DMS114 treated with DMSO at 0.1 percent for 48 hours (cell line): ENCODE results near the gene PTPRN2.

Source experiments
- DNase-seq: peaks from one replicate; lab custom pipeline; 2025; ENCODE audit not compliant: unreplicated experiment; lab: John Stamatoyannopoulos, UW

Gene PTPRN2

DNA sequence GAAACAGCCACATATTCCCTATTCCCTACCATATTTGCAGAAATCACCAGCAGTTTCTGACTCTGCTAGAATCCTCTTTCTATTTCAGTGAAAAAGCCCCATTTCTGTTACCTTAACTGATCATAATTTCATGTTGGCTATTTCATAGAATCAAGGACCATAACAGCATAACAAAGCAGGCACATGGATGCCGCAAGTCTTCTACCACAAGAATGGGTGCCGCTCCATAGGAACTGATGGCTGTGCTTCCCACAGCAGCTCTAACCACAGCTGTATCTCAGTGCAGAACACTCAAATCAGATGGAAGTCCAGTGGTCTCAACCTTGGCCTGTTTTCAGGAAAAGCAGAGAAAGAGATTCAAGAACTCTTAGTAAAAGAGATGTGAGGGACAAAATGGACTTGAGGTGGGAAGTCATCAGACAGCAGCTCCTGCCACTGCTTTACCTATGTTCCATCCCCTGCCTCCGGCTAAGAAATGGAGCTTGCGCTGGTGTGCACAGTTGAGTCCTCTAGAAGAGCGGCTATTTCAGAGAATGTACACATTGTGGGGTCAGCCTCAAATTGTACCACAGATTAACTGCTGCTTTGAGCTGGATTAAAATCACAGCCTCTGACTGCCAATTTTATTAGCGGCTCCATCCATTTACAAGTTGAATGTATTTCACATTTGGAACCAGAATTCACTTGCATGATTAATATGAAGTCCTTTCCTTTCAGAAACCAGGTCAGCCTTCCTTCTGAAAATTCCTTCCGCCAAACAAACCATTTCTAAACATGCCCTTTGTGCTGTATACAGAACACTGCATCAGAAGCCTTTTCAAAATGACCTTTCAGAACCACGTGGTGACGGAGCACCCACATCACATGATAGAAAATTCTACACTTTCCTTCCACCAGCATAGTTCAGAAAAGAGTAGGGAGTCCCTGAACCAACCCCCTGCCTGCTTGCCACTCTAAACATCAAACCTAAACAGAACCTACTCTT is 7.7 kb downstream of the PTPRN2 start:
- DNase-seq, result no peak

DNA sequence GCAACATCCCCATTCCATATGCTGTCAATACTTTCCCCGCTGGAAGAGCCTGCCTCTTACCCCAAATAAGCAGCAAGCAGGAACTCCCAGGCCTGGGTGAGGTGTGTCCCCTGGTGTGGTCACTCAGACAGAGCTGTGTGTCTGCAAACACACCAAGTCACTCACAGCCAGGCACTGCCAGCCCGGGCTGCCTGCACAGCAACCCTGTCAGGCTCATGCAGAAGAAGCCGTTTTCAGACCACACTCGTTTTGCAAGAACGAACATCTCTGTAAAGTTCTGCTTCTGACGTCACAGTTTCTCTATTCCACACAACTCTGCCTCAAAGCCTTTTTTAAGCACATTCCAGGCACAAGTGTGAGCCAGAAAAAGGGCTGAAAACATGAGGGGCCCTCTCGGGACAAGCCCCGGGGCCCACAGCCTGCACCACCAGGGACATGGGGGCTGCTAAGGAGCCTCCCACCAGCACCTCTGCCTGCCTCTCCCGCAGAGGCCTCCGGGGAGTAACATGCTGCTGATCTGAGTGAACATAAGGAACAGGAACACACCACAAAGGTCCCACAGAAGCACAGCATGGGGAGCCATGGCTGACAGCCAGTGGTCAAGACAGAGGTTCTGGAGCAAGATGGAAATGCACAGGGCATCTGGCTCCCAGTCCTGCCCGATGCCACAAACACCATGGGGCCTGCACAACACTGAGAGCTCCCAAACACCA is 11.4 kb downstream of the PTPRN2 start:
- no peak for DNase-seq

DNA sequence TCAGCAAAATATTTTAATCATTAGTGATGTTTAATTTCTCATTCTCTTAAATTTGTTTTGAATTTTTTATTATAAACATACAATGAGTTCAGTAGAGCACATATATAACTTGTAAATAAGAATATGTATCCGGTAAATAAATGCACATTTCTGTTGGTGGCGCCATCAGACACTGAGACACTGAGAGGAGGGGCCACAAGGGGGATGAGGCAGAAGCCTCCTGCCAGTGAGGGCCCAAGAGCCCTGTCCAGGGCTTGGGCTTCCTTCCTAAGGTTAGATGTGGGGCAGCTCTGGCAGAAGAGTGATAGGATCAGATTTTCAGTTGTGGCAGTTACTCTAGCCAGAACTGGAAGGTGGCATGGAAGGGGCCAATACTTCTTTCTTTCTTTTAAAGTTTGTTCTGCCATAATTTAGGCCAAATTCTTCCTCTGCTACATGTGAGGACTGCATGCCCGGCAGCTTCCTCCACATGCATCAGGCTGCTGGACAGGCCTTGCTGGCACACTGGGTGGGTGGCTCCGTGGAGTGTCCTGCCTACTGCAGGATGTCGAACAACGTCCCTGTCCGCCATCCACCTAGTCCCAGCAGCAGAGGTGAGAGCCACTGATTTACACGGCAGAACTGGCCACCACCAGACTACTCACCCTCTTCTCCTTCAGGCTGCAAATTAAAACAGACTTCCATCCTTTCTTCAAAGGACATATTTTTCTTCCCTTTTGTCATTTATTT is 13.2 kb downstream of the PTPRN2 start:
- DNase-seq, result no peak

DNA sequence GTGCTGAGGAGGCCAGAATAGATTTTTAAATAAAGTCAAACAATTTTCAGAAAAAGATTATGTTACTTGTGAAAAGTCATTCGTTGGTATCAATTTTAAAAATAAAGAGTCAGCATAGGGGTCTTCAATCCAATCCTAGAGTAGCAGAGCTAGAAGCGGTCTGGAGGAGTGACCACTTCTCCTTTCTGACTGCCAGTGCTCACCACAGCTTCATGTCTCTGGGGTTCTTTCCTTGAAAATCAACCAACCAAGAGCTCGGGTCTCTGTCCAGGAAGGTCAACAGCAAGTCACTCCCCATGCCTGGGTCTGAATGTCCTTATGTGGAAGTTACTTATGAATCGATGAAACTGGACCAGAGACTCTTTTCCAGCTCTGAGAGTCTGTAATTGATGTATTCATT is 14.3 kb downstream of the PTPRN2 start:
- DNase-seq, result no peak

DNA sequence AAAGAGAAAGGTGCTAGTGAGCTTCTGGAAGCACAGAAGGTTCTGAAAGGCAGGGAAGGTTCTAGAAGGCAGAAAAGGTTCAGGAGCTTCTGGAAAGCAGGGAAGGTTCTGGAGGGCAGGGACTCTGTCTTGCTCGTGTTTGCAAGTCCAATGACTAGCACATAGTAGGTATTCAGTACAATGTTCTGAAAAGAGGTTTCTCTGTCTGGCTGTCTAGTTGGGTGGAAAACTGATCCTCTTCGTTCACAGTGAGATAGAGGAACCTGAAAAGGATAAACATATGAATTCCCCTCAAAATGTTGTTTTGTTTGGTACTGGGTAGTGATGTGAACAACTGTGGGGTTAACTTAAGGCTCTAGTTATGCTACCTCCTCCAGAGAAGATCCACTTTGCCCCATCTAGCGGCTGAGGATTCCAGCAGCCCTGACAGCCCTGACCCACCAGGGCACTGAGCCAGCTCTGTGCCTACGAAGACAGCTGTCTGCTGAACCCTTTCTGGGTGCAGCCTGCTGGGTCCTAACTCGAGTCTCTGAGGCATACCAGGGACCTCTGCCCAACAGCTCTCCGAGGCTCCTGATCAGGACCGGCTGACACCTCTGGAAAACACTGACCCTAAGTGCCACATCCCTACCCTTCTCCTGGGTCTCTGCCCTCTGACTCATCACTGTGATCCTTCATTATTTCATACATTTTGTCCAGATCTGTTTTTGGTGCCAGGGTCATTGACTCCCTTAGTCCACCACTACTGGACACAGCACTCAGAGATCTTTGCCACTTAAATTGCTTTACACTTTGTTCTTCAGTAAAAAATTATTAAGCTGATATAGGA is 15.4 kb downstream of the PTPRN2 start:
- peak; percentile 12 for DNase-seq

DNA sequence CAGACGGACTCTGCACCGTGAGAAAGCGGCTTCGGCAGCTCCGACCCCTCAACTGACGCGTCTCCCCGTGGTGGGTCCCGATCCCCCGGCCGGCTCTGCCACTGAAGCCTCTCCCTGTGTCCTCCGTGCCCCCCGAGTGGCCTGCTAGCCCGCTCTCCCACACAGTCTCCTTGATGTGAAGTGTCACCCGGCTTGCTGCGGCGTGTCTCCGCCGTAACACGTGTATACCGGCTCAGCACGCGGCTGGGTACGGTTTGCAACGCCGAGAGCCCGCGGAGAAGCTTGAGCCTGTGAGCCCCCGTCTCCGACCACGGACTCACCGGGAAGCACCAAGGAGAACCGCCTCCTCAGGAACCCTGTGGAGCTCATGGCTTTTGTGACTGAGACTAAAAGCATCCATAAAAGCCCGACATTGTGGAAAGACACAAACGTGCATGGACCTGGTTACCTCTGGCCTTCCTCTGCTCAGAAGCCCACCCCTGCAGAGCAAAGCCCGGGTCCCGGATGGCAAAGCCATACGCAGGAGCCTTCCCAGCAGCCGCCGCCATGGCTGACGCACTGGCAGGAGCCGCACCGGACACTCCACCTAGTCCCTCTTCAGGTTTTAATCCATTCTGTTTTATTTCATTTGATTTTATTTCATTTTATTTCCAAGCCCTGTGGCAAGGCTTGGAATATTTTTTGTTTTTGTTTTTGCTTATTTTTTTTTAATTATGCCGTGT is 17.0 kb downstream of the PTPRN2 start:
- no peak for DNase-seq

DNA sequence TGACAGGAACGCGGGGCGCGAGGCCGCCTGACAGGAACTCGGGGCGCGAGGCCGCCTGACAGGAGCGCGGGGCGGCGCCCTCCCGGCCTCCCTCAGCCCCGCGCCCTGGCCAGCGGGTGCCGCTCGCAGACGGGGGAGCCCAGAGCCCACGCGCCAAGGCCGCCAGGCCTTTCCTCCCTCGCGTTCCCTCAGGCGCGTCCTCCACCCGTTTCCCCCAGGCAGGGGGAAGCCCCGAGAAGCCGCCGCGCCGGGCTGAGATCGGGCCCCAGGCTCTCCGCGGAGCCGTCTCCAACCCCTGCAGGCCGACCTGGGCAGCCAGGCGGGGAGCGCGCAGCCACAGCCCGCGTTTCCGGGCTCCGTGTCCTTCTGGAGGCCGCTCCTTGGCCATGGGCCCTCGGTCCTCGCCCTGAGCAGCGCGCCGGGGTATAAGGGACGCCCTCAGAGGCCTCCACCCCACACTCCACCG is 17.7 kb downstream of the PTPRN2 start:
- no peak for DNase-seq

DNA sequence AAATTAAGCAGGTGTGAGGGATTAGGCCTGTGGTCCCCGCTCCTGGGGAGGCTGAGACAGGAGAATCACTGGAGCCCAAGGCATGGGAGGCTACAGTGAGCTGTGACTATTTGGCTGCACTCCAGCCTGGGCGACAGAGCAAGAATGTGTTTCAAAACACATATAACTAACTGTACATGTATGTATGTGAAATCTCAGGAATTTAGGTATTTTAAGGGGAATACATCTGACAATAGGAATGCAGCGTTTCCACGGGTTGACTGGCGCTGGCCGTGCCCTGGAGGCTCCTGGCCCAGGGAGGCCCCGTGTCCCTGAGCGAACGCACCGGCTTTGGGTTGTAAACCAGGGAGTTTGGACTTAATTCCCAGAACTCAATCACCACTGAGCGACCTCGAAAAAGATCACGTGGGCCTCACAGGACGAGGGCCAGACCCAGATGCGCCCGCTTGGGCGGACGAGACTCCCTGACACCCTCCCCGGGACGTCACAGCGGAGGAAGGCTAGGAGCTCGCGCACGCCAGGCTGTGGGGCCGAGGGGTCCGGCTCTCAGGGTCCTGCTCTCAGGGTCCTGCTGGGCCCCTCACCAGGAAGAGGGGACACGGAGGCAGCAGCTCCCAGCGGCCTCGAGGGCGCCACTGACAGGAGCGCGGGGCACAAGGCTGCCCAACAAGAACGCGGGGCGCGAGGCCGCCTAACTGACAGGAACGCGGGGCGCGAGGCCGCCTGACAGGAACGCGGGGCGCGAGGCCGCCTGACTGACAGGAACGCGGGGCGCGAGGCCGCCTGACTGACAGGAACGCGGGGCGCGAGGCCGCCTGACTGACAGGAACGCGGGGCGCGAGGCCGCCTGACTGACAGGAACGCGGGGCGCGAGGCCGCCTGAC is 18.4 kb downstream of the PTPRN2 start:
- no peak for DNase-seq

DNA sequence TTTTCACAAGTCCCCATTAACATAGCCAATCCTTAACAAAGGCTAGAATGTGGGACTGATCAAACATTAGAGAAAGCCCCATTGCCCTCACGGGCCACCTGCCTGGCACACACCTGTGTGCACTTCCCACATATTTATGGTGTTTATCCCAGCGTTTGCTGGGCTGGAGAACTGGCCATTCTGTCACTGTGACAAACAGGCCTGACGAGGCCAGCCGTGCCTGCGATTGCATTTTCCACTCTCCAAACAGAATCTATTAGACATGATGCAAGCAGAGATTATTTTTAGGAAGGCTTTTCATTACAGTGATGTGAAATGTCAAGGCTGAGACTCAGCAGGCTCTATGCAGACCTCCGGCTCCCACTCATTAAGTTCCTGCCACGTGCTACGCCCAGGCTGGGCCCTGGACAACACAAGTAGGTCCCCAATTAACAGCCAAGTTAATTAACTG is 20.4 kb downstream of the PTPRN2 start:
- no peak for DNase-seq

DNA sequence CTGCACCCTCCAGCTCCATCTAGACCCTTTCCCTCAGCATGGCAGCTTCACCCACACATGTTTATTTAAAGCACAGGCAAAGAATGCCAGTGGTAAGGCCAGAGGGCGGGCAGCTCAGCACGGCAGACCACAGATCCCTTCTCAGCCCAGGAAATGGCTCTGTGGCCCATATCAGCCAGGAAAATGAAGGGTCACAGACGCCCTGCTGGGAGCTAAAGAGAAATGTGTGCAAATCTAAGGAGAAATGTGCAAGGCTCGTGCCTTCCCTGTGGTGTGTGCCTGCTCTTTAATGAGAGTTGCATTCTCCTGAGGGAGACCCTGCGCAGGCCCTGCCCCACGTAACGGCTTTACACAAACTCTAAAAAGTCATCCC is 23.0 kb downstream of the PTPRN2 start:
- no peak for DNase-seq

DNA sequence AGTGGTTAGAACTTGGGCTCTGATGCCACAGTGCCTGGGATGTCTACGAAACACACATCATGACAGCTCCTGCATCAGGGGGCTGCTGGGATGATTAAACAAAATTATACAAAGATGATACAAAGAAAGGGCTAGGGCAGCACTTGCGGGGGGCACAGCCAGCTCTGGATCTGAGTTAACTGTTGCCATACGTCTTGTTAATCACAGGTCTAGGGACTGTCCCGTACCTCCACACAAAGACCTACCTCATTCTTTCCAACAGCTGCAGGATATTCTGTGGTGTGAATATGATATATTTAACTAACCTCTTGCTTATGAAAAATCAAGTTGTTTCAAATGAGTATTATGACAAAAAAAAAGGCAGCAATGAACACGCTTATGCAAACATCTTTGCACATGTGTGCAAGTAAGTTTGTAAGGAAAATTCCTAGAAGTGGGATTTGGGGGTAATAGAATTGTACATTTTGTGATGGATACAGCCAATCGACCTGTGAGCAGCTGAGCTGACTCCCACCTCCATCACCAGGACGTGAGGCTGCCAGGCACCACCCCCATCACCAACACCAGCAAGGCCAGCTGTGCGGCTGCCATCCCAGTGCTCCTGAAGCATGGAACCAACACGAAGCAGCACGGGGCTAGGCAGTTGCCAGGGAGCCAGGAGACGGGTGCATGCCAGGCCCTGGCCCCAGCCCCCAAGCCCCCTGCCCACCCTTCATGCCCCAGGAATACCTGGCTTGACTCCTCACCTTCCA is 23.5 kb downstream of the PTPRN2 start:
- no peak for DNase-seq

DNA sequence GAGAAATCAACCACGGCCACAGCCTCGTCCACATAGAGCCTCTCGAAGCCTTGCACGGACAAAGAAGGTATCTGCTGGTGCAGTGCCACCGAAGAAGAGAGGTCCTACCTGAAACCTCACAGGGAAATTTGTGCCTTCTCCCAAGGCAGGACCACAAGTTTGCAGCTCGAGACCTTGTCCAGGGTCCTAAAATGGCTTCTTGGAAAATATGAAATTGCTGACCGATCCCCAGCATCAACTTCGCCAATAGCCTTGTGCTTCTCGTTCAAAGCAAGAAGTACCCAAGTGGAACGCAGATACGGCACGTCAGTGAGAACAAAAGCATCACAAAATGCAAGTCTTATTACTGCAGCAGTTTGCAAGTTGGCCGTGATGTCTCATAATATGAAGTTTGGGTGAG is 24.6 kb downstream of the PTPRN2 start:
- no peak for DNase-seq

DNA sequence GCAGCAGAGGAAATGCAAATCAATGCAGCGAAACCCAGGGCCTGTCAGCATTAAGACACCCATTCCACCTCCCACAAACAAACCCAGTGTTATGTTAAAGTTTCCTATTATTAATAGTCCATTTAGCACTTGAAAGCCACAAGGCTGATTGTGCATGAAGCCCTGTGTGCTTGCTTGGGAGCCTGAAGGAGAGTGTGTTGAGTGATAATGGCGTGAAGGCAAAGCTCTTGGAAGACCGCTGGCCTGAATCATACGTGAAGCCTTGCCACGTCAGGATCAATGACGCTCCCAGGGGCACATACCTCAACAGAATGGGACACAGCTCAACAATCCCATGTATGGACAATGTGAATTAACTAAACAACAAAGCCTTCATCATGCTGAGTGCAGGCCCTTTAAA is 25.1 kb downstream of the PTPRN2 start:
- DNase-seq, result no peak

DNA sequence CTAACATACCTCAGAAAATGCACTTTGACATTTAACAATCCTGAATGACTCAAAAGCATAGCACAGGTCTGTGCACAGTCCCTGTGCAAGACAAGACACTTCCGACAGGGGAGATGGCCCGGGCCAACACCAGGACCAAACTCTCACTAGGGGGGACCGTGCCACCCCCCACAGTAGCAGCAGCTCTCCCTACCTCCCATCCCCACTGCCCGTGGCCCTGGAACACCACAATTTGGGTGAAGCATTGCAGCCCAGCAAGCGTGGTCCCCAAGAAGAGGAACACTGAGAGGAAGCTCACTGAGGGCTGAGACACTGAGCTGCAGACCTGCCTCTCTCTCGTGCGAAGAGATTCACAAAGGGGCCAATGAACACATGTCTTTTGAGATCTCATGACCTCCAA is 26.0 kb downstream of the PTPRN2 start:
- DNase-seq, result no peak

DNA sequence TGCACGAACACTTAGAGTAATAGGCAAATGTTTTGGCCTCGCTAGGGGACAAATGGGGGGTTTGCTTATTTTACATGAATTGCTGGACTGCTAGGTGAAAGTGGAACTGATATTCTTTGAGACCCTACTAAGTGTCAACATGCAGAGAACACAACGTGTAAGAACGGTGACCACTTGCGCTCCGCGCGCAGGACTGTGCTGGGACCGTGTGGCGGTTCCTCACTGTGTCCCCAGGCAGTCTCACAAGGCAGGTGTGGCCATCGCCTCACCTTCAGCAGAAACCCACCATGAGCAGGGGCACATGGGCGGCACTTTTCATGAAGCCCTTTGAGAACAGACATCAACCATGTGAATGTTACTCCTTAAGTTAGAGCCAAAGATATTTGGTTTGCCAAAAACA is 27.2 kb downstream of the PTPRN2 start:
- DNase-seq, result no peak

DNA sequence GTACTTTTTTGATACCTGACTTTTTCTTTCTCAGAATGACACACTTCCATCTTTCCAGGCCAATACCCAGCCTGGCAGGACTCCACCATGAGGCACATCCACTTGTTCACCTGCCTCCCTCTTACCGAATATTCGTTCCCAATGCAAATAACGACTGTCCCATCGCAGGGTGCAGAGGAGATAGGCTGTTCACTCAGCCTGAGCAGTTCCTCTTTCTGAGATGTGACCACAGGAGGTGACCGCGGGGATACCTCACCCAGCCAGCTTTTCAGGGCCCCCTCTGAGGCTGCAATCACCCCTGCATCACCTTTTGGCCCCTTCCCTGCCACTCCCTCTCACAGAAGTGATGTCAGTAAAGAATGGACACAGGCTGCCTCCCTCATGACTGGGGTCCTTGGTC is 28.3 kb downstream of the PTPRN2 start:
- DNase-seq, result no peak

DNA sequence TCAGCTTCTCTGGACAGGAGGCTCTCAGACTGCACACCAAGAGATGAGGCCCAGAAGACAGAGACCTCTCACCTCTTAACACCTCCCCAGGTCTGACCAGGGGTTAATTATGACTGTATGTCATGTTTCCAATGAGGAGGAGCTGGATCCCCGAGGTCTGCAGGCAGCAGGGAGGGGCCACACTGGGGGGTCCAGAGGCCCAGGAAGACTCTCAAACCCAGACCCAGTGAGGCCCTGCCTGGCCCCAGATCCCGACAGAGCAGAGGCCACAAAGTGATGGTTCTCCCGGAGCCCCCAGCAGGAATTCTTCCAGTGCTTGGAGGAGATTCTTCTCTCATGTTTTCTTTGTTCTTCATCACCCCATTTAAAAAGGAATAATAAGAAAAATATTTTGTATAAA is 28.8 kb downstream of the PTPRN2 start:
- no peak for DNase-seq

DNA sequence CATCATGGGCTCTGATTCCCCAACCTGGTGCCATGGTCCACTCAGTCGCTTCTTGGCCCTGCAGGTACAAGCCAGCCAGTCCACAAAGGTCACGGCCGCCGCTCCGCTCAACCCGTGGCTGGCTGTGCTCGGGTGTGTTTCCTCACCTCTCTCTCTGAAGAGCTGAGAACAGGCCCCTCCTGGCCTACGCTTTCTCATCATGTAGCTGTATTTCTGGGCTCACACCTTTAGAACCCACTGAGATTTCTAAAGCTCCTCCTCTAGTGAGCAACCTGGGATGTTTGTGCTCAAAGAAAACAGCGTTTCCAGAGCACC is 30.2 kb downstream of the PTPRN2 start:
- DNase-seq, result no peak
